Esophagus mucosa (tissue), 1 donor: ENCODE measurements around the gene AQP1. TPM values are rescaled to one million over a fixed set of nuclear protein-coding genes. Genes with fewer than 3 reads are reported as not detected.

ENCODE experiments used
- total RNA-seq: library from RNA; stranded (reverse); gene quantifications from one replicate; pipeline ENCODE4 v1.2.4, GENCODE V29; 2023
- donor health status: DM: yes; HTN: yes; CAD: no.

AQP1 gene
- total RNA-seq, 1 donor from 2014 or later, result 42.3 TPM

Other genes with a start within 250 kb of the AQP1 start
- not detected for gene CRHR2, start 229.4 kb upstream of the AQP1 start, total RNA-seq
- 1.5 TPM for gene INMT, start 159.7 kb upstream of the AQP1 start, total RNA-seq
- 2.4 TPM for gene MINDY4, start 140.4 kb upstream of the AQP1 start, total RNA-seq
- not detected for gene GHRHR, start 52.1 kb downstream of the AQP1 start, total RNA-seq
- gene ADCYAP1R1, start 140.5 kb downstream of the AQP1 start, total RNA-seq, result 0.12 TPM